Upper lobe of right lung (tissue), 1 donor: ENCODE results near the gene MEA1. TPM values are rescaled to one million over a fixed set of nuclear protein-coding genes. Genes with fewer than 3 reads are reported as not detected.
"Not testable (repeated sequence)": the region's sequence is repeated elsewhere in the genome, so short reads cannot be mapped to it uniquely, and the experiment has no call there.

Experiments used
- ATAC-seq: fragments of 200-7000 bp; cut with Tn5 transposase; one replicate; pipeline ENCODE4 v1.9.1; 2020; ENCODE audit warnings: mild to moderate bottlenecking, moderate library complexity
- DNase-seq: peaks from one replicate; pipeline ENCODE4 v3.0.0-alpha.2; 2020
- H3K27ac ChIP-seq: fragments of 200-600 bp; one replicate; pipeline ENCODE4 v1.8.0; 2022
- H3K27me3 ChIP-seq: fragments of 200-600 bp; one replicate; pipeline ENCODE4 v1.8.0; 2022; ENCODE audit warnings: mild to moderate bottlenecking
- H3K36me3 ChIP-seq: fragments of 200-600 bp; one replicate; pipeline ENCODE4 v1.8.0; 2022
- H3K4me1 ChIP-seq: fragments of 200-600 bp; one replicate; pipeline ENCODE4 v1.8.0; 2022
- H3K4me3 ChIP-seq: fragments of 200-600 bp; one replicate; pipeline ENCODE4 v1.8.0; 2022; ENCODE audit warnings: mild to moderate bottlenecking
- H3K9me3 ChIP-seq: fragments of 200-600 bp; one replicate; pipeline ENCODE4 v1.8.0; 2022
- CTCF ChIP-seq: fragments of 200-600 bp; IDR thresholded peaks from one replicate; pipeline ENCODE4 v1.8.0; 2022; ENCODE audit warnings: antibody characterized with exemption
- intact Hi-C: fragments of 100-400 bp; cut with DNase I; formaldehyde crosslinking; loops from one replicate; pipeline ENCODE4 v1.11.0; 2022
- total RNA-seq: library from RNA; stranded (reverse); fragmentation: NEBNext Ultra II Directional; extraction: Animal tissue kit (Norgen Biotek cat#: 25700); gene quantifications from one replicate; pipeline ENCODE4 v1.2.1, GENCODE V29; 2021
- donor health status: DM: no; HTN: yes; CAD: no; lungs with severe emphysema.

The MEA1 gene
- total RNA-seq, 1 donor from 2014 or later = 45.5 TPM

DNA sequence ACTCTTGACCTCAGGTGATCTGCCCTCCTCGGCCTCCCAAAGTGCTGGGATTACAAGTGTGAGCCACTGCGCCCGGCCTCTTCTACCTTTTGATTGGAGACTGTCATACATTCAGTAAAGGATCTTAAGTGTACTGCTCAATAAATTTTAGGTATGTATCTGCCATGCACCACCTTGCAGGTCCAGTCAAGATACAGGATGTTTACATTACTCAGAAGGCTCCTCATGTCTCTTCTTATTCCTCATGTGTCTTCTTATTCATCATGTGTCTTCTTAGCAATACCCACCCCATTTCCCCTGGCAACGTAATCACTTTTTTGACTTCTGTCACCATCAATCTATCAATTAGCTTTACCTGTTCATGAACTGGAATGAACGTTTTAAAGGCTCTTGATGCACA is 7.9 kb downstream of the MEA1 start:
- Histone ChIP-seq H3K36me3 (peaks cover 43% of the 10 kb centered on the region), H3K9me3 (no peaks in the 10 kb centered on the region), H3K4me3 (no peak overlapping the region), H3K27me3 (no peaks in the 10 kb centered on the region), H3K4me1 (no peaks in the 10 kb centered on the region), H3K27ac (no peak overlapping the region)
- intact Hi-C loops = no loop called here
- no peak for TF ChIP-seq CTCF
- DNase-seq = no peak
- ATAC-seq = no peak

- H3K4me3 ChIP-seq = no peak overlapping the region
- peaks cover 4% of the 10 kb centered on the region for H3K36me3 ChIP-seq
- no peaks in the 10 kb centered on the region for H3K9me3 ChIP-seq
- no peak overlapping the region for H3K27ac ChIP-seq
- no peaks in the 10 kb centered on the region for H3K27me3 ChIP-seq
- DNase-seq = no peak
- H3K4me1 ChIP-seq = no peaks in the 10 kb centered on the region
- no peak for TF ChIP-seq CTCF
- no peak for ATAC-seq
- intact Hi-C loops = no loop called here
Observed at GRCh38 chr6:43001843-43002242, 11.9 kb downstream of the MEA1 start.

- DNase-seq, H3K4me3 ChIP-seq, H3K27me3 ChIP-seq, intact Hi-C loops, H3K36me3 ChIP-seq, H3K27ac ChIP-seq, ATAC-seq, H3K4me1 ChIP-seq, H3K9me3 ChIP-seq: not testable (repeated sequence)
Observed at GRCh38 chr6:42998205-42998604, 15.5 kb downstream of the MEA1 start.

- intact Hi-C loops = no loop called here
- no peak for TF ChIP-seq CTCF
- ATAC-seq = no peak
- no peak for DNase-seq
- Histone ChIP-seq H3K9me3 (no peaks in the 10 kb centered on the region), H3K27me3 (no peaks in the 10 kb centered on the region), H3K4me3 (no peak overlapping the region), H3K36me3 (peaks cover 5% of the 10 kb centered on the region), H3K4me1 (no peaks in the 10 kb centered on the region), H3K27ac (no peak overlapping the region)
Observed at GRCh38 chr6:42996513-42996912, 17.2 kb downstream of the MEA1 start.

GRCh38 chr6:42993445-42993844 is 20.3 kb downstream of the MEA1 start:
- intact Hi-C loops = no loop called here
- Histone ChIP-seq H3K9me3 (no peaks in the 10 kb centered on the region), H3K36me3 (peaks cover 27% of the 10 kb centered on the region), H3K27me3 (no peaks in the 10 kb centered on the region), H3K27ac (no peak overlapping the region), H3K4me3 (no peak overlapping the region), H3K4me1 (peaks cover 4% of the 10 kb centered on the region)
- no peak for TF ChIP-seq CTCF
- DNase-seq (no peak), ATAC-seq (no peak)

DNA sequence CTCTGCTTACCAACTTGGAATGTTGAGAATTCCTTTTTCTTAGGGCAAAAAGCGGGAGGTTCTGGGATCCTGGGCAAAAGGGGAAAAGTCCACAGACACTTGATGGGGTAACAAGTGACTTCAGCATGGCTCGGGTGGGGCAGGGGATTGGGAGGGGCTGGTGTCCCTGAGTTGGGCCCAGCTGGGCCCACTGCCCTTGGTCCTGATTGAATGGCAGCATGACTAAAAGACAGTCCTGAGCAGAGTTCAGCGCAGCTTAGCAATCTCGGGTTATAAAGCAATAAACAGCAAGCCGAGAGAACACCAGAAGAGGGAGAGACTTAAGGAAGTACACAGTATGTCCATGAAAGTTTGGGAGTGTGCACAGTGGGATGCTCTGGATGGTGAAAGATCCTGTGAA is 23.8 kb downstream of the MEA1 start:
- peaks cover 38% of the 10 kb centered on the region for H3K4me1 ChIP-seq

More for the DNA sequence above, 23.8 kb downstream of the MEA1 start:
- intact Hi-C loops = no loop called here
- TF ChIP-seq CTCF = no peak
- Histone ChIP-seq H3K27ac (no peak overlapping the region), H3K36me3 (peaks cover 27% of the 10 kb centered on the region), H3K4me3 (no peak overlapping the region), H3K9me3 (no peaks in the 10 kb centered on the region), H3K27me3 (no peaks in the 10 kb centered on the region)
- DNase-seq (no peak), ATAC-seq (no peak)
